Fibroblast of upper back skin (primary cell): Measurements from ENCODE around the gene AIPL1.
"Not testable (repeated sequence)": the region's sequence is repeated elsewhere in the genome, so short reads cannot be mapped to it uniquely, and the experiment has no call there.

Experiments
- DNase-seq: peaks from one replicate; pipeline ENCODE4 v3.0.0-alpha.2; 2013

Gene AIPL1

DNA sequence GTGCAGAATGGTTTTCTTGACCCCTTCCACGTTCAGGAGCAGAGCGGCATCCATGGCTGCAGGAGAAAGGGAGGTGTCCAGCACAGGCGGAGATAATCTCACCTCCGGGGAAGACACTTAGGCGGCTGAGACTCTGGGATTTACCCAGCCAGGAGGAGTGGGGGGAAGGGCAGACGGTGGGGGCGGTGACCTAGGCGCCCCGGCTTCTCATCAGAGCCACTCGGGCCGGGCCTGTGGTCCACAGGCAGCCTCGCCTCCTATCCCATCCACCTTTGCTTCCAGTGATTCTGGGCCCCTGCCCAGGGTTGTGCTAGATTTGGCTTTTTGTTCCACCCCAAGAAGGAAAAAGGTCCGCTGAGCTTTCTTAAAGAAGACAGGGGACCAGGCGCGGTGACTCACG, at the start of gene AIPL1:
AIPL1 (minus strand) TSS at position 71 of the 400 bp plus-strand sequence; CDS start at position 54, 17 bp downstream.
- DNase-seq = no peak

GRCh38 chr17:6483507-6483906, 48.6 kb upstream of the AIPL1 start:
- DNase-seq = no peak

DNA sequence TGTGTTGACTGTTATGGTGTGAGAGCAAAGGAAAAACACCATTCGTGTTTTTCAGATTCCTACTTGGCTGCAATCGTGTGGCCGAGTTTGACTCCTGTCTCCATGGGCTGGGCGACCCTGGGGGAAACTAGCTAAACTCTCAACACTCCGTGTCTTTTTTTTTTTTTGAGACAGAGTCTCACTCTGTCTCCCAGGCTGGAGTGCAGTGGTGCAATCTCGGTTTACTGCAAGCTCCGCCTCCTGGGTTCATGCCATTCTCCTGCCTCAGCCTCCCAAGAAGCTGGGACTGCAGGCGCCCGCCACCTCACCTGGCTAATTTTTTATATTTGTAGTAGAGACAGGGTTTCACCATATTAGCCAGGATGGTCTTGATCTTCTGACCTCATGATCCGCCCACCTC, 47.9 kb upstream of the AIPL1 start:
- not testable (repeated sequence) for DNase-seq

- DNase-seq = no peak
Measured at GRCh38 chr17:6482105-6482455, 47.2 kb upstream of the AIPL1 start.

DNA sequence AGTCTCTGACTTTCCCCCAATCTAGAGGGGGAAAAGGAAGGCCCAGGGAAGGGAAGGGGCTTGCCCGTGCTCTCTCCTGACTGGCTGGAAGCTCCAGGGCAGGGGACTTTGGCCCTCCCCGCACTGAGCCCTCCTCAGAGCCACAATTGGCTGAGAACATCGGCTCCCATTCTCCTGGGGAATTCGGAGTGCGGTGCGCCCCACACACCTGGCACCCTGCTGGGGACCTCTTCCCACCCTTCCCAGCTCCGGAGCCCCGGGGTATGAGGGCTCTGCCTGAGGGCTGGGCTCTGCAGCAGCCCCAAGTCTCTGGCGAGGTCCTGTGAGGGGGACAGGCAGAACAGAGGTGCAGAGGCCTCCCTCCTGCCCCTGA, 45.4 kb upstream of the AIPL1 start:
- DNase-seq = no peak

GRCh38 chr17:6479622-6480302, 44.8 kb upstream of the AIPL1 start:
- DNase-seq = peak; percentile 18

DNA sequence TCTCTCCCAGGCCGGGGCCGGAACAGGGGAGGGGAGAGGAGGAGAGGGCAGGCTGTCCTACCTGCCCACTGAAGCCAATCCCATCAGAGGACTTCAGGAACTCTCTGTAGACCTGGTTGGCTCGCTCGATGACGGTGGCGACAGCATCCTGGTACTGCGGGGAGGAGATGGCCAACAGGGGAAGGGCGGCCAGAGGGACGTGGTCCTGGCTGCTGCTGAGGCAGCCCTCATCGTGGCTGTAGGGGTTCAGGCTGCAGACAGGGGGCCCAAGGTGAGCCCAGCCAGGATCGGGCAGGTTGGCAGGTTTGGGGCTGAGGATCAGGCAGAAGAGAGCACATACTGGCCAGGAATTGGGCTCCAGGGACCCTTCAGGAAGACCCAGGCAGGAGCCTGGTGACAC, 43.6 kb upstream of the AIPL1 start:
- DNase-seq = no peak

GRCh38 chr17:6477831-6478383, 43.0 kb upstream of the AIPL1 start:
- DNase-seq = no peak

- no peak for DNase-seq
Measured at GRCh38 chr17:6476810-6477179, 41.9 kb upstream of the AIPL1 start.

DNA sequence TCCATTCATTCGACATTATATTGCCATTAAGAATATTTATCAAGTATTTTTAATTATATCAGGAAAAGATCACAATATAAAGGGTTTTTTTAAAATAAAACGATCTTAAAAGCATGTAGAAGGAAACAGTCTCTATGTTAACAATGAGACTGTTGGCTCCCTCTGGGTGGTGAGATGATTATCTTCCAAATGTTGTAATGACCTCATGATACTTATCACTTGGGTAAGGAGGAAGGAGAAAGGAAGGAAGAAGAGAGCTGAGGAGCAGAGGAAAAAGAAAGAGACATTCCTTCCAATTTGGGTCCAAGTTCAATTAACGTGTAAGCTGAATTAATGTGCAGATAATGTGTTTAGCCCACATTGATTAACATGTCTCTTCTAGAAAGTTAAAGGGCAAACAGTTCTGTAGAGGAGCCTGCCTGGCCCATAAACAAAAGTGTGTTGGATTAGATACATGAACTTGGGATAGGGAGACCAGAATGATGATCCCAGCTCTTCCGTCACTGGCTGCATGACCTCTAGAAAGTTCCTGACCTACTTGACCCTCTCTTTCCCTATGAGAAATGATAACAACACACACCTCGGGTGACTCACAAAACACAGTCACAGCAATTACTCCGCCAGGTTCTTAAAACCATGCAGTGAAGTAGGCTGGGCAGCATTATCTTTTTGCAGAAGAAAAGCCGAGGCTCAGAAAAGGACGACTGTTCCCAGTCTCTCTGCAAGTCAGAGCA, 41.3 kb upstream of the AIPL1 start:
- no peak for DNase-seq

GRCh38 chr17:6475411-6475810, 40.5 kb upstream of the AIPL1 start:
- DNase-seq = no peak

DNA sequence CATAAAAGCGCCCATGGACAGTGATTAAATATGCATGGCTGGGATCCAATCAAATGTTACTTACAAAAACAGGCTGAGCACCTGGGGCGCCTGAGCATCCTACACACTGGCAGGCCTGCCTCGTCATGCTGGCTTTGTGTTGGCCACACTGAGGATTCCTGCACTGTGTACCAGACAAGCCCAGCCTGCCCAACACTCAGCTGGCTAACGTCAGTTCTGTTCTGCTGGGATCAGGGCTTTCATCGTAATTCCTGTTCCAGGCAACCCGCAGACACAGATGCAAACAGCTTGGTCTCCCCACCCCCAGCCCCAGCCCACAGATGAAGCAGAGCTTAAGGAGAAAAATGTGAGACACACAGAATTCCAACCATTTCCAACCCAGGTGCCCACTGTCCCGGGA, 40.0 kb upstream of the AIPL1 start:
- peak; percentile 21 for DNase-seq

DNA sequence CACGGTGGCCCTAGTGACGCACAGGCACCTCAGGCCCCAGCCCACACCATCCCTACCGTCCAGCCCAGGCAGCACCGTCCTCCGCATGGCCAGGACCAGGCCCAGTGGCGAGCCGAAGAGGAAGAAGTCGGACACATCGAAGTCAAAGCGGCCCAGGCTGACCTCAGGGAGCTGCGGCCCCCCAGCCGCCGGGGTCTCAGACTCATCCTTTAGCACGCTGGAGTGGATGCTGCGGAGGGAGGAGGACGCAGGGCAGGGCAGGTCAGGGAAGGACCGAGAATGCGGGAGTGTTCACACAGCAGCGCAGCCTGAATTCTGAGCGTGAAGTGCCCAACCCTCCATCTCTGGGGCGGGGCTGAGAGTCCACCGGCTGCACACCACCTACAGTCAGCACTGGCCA, 39.5 kb upstream of the AIPL1 start:
- DNase-seq = no peak

- DNase-seq = peak; percentile 62
Measured at GRCh38 chr17:6473128-6473767, 38.3 kb upstream of the AIPL1 start.

- DNase-seq = no peak
Measured at GRCh38 chr17:6472517-6472916, 37.6 kb upstream of the AIPL1 start.

GRCh38 chr17:6471531-6472465, 36.9 kb upstream of the AIPL1 start:
- DNase-seq = peak; percentile 55

DNA sequence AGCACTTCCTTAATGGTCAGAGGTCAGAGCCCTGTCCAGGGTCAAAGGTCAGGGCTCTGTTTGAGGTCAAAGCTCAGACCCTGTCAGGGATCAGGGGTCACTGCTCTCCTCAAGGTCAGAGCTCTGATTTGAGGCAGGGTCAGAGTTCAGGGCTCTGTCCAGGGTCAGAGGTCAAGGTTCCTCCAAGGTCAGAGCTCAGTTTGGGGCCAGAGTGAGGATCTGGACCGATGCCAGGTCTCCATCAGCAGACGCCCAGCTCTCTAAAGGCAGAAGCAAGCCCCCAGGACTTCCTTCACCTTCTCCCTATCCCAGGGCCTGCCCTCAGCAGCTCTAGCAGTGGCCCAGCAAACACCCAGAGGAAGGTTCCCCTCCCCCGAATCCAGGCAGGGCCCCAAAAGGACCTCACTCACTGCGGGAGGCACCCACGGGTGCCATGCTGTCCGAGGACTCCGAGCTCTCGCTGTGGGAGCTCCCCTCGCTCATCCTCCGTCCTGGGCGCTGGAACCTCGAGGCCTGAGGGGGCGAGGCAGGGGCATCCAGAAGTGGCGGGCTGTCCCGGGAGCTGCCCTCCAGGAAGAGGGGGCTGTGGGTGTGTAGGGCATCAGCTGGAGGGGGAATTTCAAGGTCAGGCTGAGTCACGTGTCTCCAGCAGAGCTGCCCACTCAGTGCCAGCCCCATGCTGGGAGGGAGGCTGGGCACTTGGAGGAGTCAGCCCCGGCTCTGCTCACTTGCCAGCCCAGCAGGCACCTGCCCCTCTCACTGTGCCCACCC, 36.0 kb upstream of the AIPL1 start:
- no peak for DNase-seq

GRCh38 chr17:6470146-6470718, 35.3 kb upstream of the AIPL1 start:
- no peak for DNase-seq

DNA sequence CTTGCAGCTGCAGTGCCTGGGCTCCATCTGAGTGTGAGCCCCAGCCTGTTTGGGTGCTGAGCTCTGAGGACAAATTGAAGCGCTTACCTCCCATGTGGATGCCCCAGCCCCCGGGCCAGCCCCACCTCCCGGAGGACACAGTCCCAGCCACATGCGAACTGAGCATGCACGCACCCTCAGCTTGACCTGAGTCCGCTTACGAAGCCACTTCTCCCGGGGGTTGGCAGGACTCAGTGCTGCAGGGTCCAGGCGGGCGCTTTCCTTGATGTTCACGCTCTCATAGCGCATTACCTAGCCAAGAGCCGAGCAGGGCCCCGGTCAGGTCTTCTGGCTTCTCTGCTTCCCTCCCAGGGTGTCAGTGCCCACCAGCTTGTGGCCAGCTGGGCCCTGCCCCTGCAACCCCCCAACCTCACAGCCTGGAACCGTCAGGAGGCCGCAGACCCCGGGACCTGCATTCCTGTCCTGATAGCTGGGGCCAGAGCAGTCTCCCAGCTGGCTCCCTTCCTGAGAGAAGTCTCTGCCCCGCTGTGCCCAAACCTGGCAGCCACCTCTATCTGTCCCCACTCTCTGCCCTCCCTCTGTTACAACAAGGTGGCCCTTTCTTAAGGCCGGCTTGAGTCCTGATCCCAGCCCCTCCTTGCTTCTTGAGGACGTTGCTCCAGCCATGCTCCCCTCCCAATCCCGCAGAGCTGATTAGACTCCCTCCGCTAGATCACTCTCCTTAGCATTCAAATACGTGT, 33.3 kb upstream of the AIPL1 start:
- DNase-seq = no peak

- DNase-seq = no peak
Measured at GRCh38 chr17:6467567-6467966, 32.6 kb upstream of the AIPL1 start.
